ENCODE measurements around the gene PDLIM3.

- TF ChIP-seq POLR2A (IDR thresholded peaks at IDR 0.05) (no peak), EP300 (IDR thresholded peaks at IDR 0.05) (no peak), POLR2AphosphoS5 (IDR thresholded peaks at IDR 0.05) (no peak)
Measured at GRCh38 chr4:185550933-185551332, 15.6 kb upstream of the PDLIM3 start.
